ENCODE results near the gene FARP1. TPM values are rescaled to one million over a fixed set of nuclear protein-coding genes. Genes with fewer than 3 reads are reported as not detected.
"Not testable (repeated sequence)": the region's sequence is repeated elsewhere in the genome, so short reads cannot be mapped to it uniquely, and the experiment has no call there.

FARP1 gene
- total RNA-seq, 1 donor from 2014 or later: 14.9 TPM

DNA sequence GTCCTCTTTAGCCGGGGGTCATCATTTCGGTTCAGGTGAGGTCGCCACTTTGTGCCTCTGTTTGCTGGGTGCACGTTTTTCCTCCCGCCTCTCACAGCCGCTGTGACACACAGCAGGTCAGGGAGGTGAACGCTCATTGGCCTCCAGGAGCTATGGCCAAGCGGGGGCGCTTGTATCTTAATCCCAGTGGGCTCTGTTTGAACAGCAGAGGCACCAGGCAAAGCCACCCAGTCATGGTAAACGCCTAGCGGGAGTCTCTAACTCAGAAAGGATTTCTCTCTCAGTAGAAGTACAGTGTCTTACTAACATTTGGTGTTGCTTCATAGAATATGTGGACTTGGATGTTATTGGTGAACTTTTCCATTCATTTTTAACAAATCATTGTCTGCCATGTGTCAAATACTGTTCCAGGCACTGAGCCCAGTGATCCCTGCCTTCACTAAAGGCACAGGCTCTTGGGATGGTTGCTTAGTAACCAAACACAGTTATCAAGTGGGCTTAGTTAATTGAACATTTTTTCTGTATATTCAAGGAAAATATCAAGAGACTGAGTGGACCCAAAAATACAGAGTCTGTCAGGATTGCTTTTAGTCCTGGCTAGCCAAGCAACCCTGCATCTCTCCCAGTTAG is 247.3 kb downstream of the FARP1 start:
- peak in 1 of 2 donors; percentile 28 for DNase-seq (ENCODE audit: low read depth in 2 of 2)

DNA sequence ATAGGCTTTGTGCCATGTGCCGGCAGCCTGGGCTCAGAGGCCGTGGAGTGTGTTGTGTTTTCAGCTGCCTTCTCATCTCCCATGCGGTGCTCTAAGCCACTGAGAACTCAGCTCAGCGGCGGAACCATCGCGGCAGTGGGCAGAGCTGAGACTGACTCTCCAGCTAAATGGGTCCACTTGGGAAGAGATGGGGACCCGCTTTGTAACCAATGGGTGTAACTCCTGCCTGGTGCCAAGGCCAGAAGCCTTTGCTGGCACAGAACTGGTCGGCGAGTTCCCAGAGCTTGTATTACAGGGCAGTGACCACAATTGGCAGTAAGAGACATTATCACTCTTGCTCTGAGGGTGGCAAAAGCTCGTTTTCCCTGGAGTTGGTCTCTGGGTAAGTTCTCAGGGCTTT is 251.0 kb downstream of the FARP1 start:
- DNase-seq (ENCODE audit: low read depth in 2 of 2): no peak

DNA sequence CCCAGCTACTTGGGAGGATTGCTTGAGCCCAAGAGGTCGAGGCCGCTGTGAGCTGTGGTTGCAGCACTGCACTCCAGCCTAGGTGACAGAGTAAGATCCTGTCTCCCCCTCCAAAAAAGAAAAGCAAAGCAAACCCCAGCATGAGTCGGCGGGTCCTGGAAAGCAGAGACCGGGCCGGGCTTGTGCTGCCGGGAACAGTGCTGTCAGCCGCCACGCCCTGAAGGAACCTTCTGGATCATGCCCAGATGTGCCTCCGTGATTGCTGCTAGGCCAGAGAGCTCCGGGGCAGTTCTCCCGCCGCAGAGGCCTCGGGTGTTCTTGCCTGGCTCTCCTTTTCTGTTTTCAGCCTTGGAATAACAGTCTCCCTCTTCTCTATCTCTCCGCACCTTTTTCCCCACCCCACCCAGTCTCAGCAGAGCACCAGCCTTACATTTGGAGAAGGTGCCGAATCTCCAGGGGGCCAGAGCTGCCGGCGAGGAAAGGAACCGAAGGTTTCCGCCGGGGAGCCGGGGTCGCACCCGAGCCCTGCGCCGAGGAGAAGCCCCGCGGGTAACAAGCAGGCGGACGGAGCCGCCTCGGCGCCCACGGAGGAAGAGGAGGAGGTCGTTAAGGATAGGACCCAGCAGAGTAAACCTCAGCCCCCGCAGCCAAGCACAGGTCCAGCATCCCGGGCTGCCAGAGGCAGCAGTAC is 252.1 kb downstream of the FARP1 start:
- no peak for DNase-seq (ENCODE audit: low read depth in 2 of 2)

DNA sequence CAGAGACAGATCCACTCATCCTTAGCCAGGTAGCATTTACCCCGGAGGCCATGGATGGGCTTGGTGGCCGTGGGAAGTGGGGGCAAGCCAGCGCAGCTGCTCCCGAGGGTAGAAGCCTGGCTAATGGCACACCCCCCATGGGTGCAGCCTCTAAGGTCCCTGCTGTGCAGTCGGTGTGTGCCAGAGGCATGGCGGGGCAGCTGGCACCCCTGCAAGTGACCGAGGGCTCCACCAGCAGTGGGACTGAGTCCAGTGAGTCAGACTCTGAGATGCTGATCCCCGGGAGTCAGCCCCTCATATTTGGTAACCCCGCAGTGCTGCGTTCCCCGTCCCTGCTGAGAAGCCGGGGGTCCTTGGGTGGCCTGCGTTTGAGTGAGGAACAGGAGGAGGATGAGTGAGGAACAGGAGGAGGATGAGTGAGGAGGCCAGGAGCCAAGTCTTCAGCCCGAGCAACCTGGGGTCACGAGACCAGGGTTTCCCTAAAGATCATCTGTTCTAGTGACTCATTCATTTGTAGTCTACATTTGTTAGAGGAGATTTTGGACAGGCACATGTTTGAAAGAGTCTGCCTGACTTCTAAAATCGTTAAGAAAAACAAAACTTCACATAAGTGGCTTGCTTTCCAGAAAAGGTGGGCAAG is 253.3 kb downstream of the FARP1 start:
- no peak for DNase-seq (ENCODE audit: low read depth in 2 of 2)

DNA sequence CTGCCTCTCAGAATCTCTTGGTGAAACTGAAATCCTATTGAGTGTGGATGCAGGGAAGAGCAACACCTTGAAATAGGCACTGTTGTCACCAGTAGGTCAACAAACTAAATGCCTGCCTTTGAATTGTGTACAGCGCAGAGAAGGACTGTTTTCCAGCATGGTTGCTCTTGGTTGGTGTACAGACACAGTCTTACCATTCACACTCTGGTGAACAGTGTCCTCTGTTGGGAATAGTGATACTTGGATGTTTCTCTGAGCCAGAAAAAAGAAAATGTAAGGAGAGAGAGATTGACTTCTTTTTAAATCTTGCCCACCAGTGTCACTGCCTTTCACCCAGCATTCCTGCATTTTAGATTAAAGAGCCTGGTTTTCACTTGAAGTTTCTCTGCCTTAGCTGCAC is 254.3 kb downstream of the FARP1 start:
- DNase-seq (ENCODE audit: low read depth in 2 of 2): peak in 1 of 2 donors; percentile 35

DNA sequence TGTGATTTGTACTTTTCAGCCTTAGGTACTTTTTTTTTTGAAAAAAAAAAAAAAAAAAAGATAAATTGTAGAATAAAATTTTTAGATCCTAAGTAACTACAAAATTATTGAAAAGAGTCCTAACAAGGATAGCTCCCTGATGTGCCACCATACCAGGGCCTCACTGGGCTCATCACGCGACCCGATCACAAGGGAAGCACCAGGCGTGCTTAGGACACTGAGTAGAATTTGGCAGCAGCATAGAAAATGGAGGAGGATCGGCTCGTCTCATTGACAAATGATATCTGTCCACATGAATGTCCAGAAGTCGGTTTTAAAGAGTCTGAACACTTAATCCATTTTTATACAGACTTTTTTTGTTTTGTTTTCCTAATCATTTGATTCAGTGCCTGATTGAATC is 255.0 kb downstream of the FARP1 start:
- no peak for DNase-seq (ENCODE audit: low read depth in 2 of 2)

DNA sequence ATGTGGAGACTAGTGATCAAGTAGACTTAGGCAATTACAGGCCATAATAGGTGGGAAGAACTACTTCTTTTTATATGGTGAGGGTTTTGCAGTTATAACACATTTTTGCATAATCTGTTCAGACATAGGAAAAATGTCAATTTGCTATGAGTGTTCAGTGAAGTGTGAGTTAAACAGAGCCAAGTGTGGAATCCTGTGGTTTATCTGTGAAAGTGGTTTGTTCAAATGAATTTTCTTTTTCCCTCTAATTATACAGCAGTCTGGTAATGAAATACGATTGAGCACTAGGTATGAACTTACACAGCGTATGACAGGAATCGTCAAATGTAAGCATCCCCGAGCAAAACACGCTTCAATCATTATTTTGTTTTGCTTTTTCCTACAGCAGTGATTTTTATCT is 255.7 kb downstream of the FARP1 start:
- DNase-seq (ENCODE audit: low read depth in 2 of 2): no peak

DNA sequence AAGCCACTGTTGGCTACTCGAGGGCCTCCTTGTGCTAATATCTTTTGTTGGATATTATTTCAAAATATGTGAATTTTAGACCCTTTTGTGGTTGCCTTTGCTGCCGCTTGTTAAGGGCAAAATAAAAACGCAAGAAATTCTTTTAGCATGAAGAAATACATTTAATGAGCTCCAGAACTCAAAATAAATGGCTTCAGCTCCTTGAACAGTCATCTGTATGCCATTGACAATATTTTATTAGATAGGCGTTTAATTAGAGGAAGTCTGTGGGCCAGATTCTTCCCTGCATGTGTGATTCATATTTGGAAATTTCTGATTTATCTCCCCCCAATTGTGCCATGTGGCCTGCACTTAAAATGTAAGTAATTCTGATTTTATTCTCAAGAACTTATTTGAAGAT is 256.9 kb downstream of the FARP1 start:
- no peak for DNase-seq (ENCODE audit: low read depth in 2 of 2)

DNA sequence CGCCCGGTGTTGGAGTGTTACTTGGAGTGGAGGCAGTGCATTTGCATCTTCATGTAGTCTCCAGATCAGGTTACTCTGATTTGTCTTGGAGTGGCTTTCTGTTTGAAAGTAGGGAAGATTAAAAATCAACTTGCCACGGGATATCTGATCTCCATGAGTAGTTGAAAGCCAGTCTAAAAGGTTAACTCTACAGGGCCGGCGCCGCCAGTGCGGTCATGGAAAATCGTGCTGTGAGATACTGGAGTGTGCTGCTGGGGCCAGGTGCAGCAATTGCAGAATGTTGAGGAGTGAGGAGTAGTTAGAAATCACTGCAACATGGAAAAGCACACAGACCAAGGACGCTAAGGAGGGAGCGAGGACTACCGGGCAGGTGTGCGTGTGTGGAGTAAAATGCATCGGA is 259.0 kb downstream of the FARP1 start:
- DNase-seq (ENCODE audit: low read depth in 2 of 2): no peak

DNA sequence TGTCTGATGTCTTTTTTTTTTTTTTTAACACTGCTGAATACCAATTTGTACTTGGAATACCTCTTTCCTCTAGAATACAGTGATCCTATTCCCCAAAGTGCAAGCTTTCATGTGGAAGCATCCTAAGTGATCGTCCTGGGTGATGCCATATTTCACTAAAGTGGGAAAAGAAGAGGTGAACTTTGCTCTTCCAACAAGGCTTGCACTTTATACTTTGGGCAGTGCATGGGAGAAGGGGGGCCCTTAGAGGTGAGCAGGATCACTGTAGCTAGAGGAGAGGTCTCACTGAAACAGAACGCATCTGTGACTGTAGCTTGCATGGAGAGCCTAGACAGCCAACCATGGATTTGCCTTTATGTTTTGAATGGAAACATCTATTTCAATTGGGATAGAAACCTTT is 260.2 kb downstream of the FARP1 start:
- no peak for DNase-seq (ENCODE audit: low read depth in 2 of 2)

DNA sequence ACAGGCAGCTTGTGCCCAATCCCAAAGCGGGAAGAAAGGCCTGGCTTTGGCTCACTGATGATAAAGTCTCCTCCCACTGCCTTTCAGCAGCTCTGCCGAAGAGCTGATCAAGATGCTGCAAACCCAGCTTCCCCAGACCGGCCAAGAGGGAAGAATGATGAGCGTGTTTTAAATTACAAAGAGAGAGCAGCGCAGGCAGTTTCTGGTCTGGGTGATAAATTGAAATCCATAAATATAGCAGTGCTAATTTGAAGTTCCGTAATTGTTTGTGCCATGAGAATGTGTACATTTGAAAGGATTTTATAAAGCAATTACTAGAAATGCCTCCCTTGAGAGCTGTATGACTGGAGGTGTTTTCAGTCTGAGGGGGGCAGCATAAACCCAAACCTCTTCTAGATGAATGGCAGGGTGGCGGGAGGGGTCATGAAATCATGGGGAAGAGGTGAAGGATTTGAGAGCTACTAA is 262.2 kb downstream of the FARP1 start:
- DNase-seq (ENCODE audit: low read depth in 2 of 2): no peak

DNA sequence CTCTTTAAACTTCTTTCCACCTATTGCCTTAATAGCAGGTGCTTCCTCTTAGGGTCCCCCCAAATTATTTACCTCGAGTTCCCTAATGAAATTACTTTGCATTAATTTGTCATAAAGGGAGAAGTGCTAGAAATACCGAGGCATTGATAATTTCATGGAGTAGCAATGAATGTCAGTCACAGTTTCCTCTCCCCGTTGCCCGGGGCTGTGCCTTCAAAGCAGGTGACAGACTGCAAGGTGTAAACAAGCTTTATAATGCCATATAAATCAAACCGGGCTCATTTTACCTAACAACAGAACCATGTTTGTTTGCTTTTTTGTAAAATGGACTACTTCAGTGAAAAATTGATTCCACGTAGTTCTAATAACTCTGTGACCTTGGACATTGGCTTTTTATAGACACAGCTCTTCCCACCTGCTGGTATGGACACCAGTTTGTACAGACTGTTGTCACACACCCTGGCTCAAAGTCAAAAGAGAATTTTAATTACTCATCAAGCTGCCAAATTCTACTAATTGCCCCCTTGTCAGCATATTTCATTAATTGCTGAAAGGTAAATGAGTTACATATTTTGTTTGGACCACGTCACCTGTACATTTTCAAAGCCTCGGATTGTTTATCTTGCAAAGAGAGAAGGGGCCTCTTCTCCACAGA is 262.9 kb downstream of the FARP1 start:
- DNase-seq (ENCODE audit: low read depth in 2 of 2): no peak

DNA sequence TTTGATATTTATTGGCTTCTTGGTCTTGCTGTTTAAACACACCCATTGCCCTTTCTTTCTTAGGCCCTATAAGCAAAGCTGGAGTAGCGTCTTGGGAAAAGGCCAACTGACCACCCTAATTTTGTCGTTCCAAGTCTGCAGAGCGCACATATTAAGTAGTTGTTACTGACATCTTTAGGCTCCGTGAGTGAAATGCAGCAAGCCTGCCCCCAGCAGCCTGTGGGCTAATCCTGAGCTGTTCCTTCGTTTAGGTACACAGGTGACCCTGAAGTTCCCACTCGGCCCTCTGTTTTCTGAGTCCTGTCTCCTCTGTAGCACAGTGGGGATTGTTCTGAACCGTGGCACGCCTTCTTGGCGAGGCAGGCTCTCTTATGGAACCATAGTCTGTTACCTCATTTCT is 263.5 kb downstream of the FARP1 start:
- DNase-seq (ENCODE audit: low read depth in 2 of 2): no peak

DNA sequence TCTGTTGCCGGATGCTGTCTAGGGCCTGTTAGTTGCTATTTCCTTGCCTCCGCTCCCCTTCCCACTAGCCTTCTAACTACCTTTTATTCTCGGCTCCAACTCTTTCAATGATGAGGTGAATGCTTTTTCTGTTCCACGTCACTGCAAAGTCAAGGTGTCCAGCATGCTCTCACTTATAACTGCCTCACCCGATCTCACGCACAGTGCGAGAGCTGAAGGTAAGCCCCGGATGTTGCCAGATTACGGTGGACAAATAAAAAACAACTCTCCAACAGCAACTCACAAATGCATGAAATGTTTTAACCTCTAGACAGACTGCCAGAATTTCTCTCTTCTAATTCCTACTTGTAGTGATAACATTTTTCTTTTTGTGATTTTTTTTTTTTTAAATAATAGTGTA is 264.1 kb downstream of the FARP1 start:
- DNase-seq (ENCODE audit: low read depth in 2 of 2): no peak

DNA sequence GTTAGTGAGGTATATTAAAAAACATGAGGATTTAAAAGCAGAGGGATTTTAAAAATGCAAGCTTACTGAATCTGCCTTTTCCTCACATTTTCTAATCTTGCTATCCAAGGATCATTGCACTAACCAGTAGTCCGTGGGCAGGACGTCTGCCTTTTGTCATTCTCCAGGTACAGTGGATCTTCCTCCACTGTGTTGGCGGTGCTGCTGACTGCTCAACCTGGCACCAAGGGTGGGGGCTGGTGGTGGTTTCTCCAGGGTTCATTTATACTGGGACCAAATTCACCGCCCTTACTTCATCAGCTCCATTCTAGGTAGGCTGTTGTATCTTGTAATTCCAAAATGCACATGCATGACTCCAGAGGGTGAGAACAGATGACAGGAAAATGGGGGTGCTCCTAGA is 264.7 kb downstream of the FARP1 start:
- DNase-seq (ENCODE audit: low read depth in 2 of 2): no peak

DNA sequence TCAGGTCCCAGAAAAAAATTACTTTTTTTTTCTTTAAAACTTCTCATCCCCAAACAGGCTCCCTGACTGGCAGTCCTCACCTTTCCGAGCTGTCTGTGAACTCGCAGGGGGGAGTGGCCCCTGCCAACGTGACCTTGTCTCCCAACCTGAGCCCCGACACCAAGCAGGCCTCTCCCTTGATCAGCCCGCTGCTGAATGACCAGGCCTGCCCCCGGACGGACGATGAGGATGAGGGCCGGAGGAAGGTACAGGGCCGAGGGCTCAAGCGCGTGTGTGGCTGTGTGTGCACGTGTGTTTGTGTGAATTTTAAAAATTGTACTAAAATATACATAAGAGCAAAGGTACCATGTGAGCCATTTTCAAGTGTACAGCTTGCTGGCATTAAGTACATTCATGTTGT is 266.4 kb downstream of the FARP1 start:
- DNase-seq (ENCODE audit: low read depth in 2 of 2): no peak

DNA sequence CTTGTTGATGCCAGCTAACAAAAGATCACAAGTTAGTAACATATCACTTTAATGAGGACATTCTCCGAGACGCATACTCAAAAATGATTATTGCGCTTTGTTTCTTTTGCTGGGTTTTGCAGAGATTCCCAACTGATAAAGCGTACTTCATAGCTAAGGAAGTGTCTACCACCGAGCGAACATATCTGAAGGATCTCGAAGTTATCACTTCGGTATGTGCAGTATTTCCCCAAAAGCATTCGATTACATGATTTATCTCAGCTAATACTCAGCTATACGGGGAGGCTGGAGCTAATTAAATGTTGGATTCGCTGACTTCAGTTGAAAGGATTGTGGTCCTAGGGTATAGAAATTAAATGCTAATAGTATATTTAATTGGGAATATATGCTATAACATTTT is 267.7 kb downstream of the FARP1 start:
- DNase-seq (ENCODE audit: low read depth in 2 of 2): no peak

DNA sequence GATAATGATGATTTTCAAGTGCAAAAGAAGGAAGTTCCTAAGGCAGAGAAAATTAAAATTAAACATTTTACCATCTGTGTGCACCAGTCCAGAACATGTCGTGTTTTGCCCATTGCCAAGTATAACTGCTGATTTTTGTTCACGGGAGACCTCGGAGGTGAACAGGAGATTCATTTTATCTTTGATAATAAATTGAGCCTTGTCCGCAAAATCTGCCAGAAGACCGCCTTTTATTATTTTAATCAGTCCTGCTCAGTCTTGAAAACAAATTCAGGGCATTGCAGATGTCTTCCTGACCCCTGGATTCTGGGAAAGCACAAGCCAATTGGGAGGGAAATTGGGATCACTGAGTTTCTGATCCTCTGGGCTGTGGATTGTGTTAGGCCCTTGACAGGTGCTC is 268.1 kb downstream of the FARP1 start:
- no peak for DNase-seq (ENCODE audit: low read depth in 2 of 2)

DNA sequence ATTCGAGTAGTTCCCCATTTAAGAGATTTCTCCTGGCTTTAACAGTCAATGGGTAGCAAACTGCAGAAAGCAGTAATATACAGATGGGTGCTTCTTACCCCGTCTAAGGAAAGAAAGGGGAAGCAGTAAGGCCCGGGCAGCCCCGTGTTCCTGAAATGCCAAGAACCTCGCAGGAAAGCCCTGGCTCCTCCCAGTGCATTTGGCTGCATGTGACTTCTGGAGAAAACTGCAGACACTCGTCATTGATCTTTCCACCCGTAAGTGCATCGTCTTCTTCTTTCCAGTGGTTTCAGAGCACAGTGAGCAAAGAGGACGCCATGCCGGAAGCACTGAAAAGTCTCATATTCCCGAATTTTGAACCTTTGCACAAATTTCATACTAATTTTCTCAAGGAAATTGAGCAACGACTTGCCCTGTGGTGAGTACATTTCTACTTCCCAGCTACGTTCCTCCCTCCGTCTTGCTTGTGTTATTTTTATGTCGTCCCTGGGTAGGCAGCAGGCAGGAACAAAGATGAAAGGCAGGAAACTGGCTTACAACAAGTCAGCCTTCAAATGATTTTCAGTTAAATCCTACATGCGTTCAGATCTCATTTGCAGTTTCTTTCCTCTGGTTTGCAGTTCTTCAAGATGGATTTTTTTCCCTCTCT is 268.8 kb downstream of the FARP1 start:
- DNase-seq (ENCODE audit: low read depth in 2 of 2): peak in 1 of 2 donors; percentile 35

DNA sequence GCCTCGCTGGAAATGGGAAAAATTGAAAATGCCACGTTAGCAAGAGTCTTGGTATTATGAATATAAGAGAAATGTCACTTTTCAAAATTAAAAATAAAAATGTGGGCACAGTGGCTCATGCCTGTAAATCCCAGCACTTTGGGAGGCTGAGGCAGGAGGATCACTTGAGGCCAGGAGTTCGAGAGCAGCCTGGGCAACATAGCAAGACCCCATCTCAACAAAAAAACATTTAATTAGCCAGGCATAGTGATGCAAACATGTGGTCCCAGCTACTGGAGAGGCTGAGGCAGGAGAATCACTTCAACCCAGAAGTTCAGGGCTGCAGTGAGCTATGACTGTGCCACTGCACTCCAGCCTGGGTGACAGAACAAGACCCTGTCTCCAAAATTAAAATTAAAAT is 270.4 kb downstream of the FARP1 start:
- not testable (repeated sequence) for DNase-seq (ENCODE audit: low read depth in 2 of 2)

DNA sequence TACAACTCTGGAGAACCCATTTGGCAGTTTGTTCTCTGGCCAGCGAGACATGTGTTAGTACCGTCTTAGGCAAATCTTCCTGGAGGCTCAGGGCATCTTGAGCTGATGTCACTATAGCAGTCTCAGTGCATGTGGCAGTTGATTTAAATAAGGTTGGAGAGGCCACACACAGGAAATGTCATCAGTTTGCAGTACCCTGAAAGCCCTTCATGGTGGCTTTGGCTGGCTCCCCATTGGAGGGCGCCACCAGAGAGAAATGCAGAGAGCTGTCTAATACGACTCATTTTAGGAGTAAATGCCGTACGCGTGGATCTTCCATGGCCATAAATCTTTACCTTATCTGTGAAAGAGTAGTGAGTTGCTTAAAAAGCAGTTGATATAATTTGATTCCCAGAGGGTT is 270.9 kb downstream of the FARP1 start:
- no peak for DNase-seq (ENCODE audit: low read depth in 2 of 2)
